ENCODE results near the gene MGAT3.
A peak's percentile ranks its signal among the peaks of the same experiment; 100 is the strongest.

Gene MGAT3

GRCh38 chr22:39453765-39454378 is 2.9 kb upstream of the MGAT3 start:
- DNase-seq: no peak

DNA sequence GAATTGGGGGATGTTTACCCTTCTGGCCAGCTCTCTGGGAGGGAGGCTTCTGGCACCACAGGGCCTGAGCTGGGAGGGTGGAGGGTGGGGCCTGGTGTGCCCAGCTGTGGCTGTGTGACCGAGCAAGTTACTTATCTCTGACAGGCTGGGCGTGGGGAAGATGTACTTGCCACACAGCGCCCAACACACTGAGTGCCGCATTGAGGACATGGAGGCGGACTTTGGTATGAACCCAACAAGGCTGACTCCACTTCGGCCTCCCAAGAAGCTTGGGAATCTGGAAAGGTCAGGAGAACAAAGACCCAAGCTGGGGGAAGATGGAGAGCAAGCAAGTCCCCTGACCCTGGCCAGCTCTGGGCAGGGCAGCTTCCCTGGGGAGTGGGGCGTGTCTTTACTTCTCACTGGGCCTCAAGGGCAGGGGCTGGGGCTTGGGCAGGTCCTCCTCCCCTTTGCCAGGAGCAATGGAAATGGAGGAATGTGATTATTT is 2.4 kb upstream of the MGAT3 start:
- no peak for DNase-seq

DNA sequence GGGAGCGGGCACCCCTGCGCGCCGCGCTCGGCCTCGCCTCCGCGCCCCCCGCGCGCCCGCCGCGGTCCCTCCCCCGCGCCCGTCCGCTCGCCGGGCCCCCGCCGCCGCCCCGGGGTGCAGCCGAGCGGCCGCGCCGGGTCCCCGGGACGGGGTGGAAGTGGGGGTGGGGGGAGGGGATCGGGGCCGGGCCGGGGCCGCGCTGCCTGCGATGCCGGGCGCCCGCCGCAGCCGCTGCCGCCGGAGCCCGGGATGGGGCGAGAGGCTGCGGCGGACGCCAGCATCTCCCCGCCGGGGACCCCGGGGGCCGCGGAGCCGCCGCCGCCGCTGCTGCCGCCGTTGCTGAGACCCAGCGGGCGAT is 365 bp downstream of the MGAT3 start:
- DNase-seq: no peak

GRCh38 chr22:39457556-39458443 is 988 bp downstream of the MGAT3 start:
- no peak for DNase-seq

GRCh38 chr22:39458444-39459083 is 1.8 kb downstream of the MGAT3 start:
- DNase-seq: no peak

- DNase-seq: no peak
Observed at GRCh38 chr22:39459681-39460080, 2.9 kb downstream of the MGAT3 start.

- no peak for DNase-seq
Observed at GRCh38 chr22:39462443-39463221, 5.8 kb downstream of the MGAT3 start.

- DNase-seq: no peak
Observed at GRCh38 chr22:39463277-39463676, 6.5 kb downstream of the MGAT3 start.

GRCh38 chr22:39463931-39464390 is 7.1 kb downstream of the MGAT3 start:
- peak; percentile 48 for DNase-seq

DNA sequence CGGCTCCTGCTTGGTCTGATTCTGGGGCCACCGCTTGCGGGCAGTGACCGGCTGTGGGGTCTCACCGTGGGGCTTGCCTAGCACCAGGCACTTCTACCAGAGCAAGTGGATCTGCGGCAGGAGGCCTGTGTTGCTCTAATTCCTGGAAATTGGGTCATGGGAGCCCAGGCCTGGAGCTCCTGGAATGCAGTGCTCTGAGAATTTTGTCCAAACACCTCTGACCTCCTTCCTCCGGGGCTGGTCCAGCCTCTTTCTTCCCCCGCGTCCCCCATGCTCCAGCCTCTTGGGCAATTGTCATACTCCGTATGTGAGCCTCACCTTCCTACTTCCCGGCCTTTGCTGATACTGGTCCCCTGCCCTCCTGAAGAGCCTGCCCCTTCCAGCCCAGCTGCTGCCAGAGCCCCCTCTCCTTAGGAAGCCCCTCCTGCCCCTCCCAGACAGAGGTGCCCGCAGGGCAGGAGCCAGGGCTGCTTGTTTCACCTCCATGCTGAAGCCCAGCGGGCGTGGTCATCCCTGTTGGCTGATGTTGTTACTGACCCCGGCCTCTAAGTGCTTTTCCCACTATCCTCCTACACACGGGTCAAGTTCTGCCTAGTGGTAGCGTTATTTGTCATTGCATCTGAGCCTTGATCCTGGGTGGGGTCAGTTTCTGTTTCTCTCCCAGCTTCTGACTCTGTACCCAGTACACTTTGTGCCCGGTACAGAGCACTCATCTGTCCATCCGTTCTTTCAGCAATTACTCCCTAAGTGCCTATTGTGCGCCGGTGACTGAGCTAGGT is 9.6 kb downstream of the MGAT3 start:
- no peak for DNase-seq

GRCh38 chr22:39467390-39467895 is 10.6 kb downstream of the MGAT3 start:
- no peak for DNase-seq

- no peak for DNase-seq
Observed at GRCh38 chr22:39468487-39469325, 11.9 kb downstream of the MGAT3 start.

DNA sequence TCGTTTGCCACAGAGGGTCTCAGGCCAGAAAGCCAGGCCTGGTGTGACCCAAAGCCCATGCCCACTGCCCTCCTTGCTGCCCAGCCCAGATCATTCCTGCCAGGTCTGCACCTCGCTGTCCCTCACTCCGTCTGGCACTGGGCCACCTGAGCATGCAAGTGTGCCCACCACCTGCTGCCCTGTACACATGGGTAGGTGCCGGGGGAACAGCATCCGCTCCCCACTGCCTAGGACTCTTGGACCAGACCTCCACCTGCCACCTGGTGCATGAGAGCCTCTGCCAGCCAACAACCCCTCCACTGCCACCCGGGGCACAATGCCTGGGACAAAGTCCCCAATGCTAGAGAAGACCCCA is 12.5 kb downstream of the MGAT3 start:
- DNase-seq: no peak

- no peak for DNase-seq
Observed at GRCh38 chr22:39469681-39470450, 13.1 kb downstream of the MGAT3 start.

DNA sequence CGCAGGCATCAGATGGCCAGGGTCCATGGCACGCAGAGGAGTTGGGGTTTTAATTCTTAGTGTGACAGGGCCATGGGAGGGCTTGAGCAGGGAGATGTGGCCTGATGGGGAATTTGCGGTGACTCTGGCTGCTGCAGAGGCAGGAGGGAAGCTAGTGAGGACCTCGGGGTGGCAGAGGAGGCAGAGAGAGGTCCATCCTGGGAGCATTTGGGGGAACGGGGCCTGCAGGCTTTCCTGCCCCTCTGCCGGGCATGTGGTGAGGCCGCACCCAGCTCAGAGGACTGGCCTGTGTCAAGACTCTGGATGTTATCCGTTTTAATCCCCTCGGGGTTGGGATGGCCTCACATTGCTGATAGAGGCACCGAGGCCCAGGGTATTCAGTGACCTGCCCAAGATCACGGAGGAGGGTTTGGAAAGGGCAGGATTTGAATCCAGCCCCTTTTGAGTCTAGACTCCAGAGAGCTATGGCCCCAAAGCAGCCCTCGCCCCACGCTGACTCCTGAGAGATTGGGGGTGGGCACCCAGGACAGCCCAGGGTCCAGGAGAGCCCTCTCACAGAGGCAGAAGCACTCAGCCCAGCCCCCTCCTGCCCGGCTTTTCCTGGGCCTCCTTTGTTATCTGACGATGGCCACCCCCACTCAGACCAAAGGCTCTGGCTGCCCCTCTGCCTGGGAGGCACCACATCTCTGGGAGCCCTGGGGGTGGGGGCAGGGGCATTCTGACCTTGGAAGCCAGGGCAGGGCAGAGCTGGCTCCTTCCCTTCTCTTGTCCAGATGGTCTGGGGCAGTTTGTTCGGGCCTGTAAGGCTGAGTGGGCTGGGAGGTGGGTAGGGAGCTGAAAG is 13.9 kb downstream of the MGAT3 start:
- DNase-seq: no peak

GRCh38 chr22:39471381-39472141 is 14.7 kb downstream of the MGAT3 start:
- DNase-seq: peak; percentile 84

DNA sequence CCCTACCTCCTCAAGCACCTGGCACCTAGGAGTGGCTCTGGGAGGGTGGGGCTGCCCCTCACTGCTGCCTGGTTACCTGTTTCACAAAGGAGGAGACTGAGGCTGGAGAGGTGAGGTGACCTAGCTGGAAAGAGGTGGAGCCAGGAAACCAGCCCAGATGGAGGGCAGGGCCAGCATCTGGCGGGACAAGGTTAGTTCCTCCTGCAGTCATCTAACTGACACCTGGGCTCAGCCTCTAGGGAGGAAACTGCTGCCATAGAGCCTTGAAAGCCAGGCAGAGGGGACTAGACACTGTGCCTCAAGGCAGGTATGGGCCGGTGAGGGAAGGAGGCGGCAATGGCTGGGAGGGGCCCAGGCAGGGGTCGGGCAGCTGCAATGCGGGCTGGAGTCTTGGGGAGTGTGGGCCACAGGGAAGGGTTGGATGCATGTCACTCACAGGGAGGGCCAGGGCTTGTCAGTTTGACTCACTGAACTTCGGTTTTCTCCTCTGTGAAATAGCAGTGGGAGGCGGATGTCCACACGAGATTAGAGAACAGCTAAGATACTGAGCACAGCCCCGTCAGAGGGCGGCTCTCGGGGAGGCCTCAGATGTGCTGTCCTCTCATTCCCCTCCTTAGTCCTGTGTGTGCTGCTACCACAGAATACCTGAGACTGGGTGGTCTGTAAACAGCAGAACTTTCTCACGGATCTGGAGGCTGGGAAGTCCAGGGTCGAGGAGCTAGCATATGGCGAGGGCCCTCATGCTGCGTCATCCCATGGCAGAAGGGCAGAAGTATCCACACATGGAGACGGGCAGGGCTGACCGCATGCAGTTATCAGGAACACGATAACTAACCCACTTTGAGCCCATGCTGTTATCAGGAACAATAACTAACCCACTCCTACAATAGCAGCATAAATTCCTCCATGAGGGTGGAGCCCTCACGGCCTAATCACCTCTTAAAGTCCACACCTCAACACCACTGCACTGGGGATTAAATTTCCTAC is 16.1 kb downstream of the MGAT3 start:
- DNase-seq: peak; percentile 84
